IMR-90 (cell line): ENCODE results near the gene CFAP251. TPM values are rescaled to one million over a fixed set of nuclear protein-coding genes. Genes with fewer than 3 reads are reported as not detected.

Source experiments
- ATAC-seq: fragments of 200-7000 bp; cut with Tn5 transposase; 2 replicates; pipeline ENCODE4 v1.9.1; 2020; ENCODE audit warnings: low read depth, mild to moderate bottlenecking, moderate library complexity
- BruUV-seq: library from RNA; stranded (reverse); fragments of 400-500 nt; replicated peaks from 2 replicates; lab custom pipeline; 2021; lab: Mats Ljungman, UMichigan
- CTCF ChIA-PET: fragments of 300-600 bp; formaldehyde crosslinking; extraction: SDS; loops from one replicate; lab custom pipeline; 2021; ENCODE audit warnings: antibody characterized with exemption; lab: Yijun Ruan, JAX
- POLR2A ChIA-PET: fragments of 300-600 bp; sonication (Branson Sonifier 250); formaldehyde crosslinking; loops from one replicate; lab custom pipeline; 2022; ENCODE audit warnings: antibody characterized with exemption; ENCODE audit not compliant: unreplicated experiment; lab: Charles Lee
- DNase-seq: peaks from one replicate; pipeline ENCODE4 v3.0.0; 2013
- H2AFZ ChIP-seq: replicated peaks from 2 replicates; pipeline ENCODE3; 2013; ENCODE audit warnings: low read length, mild to moderate bottlenecking; ENCODE audit not compliant: poor library complexity
- H2AK5ac ChIP-seq: 2 replicates; pipeline ENCODE4 v1.6.1; 2013; ENCODE audit warnings: low read depth, low read length, inconsistent platforms
- H2AK9ac ChIP-seq: replicated peaks from 2 replicates; pipeline ENCODE3; 2013; ENCODE audit warnings: mild to moderate bottlenecking, low read depth, low read length, moderate library complexity; ENCODE audit not compliant: poor library complexity
- H2BK120ac ChIP-seq: 2 replicates; pipeline ENCODE4 v1.6.1; 2013; ENCODE audit warnings: low read depth, low read length, inconsistent platforms
- H2BK15ac ChIP-seq: 3 replicates; pipeline ENCODE4 v1.6.1; 2013; ENCODE audit warnings: low read depth, low read length, inconsistent platforms
- H2BK20ac ChIP-seq: 2 replicates; pipeline ENCODE4 v1.6.1; 2013; ENCODE audit warnings: low read depth, mild to moderate bottlenecking, inconsistent platforms, low read length, moderate library complexity
- H2BK5ac ChIP-seq: 2 replicates; pipeline ENCODE4 v1.6.1; 2013; ENCODE audit warnings: mild to moderate bottlenecking, low read depth, low read length, inconsistent platforms; ENCODE audit not compliant: poor library complexity, severe bottlenecking
- H3K14ac ChIP-seq: replicated peaks from 2 replicates; pipeline ENCODE4 v1.6.1; 2013; ENCODE audit warnings: low read depth, low read length, inconsistent platforms
- H3K18ac ChIP-seq: 2 replicates; pipeline ENCODE4 v1.6.1; 2013; ENCODE audit warnings: low read depth, low read length, control low read depth
- H3K23ac ChIP-seq: 2 replicates; pipeline ENCODE4 v1.6.1; 2013; ENCODE audit warnings: low read depth, low read length, inconsistent platforms
- H3K27ac ChIP-seq: 2 replicates; pipeline ENCODE4 v1.5.1; 2013; ENCODE audit warnings: mild to moderate bottlenecking, control low read depth, low read length; ENCODE audit not compliant: insufficient read depth
- H3K27me3 ChIP-seq: 2 replicates; pipeline ENCODE4 v1.6.1; 2013; ENCODE audit warnings: low read length; ENCODE audit not compliant: control insufficient read depth, insufficient read depth
- H3K36me3 ChIP-seq: 2 replicates; pipeline ENCODE4 v1.6.1; 2013; ENCODE audit warnings: low read length, mixed read lengths; ENCODE audit not compliant: control insufficient read depth, insufficient read depth
- H3K4ac ChIP-seq: 2 replicates; pipeline ENCODE4 v1.6.1; 2013; ENCODE audit warnings: low read depth, low read length, inconsistent platforms
- H3K4me1 ChIP-seq: 2 replicates; pipeline ENCODE4 v1.6.1; 2013; ENCODE audit warnings: low read length, mixed read lengths; ENCODE audit not compliant: control insufficient read depth, insufficient read depth
- H3K4me2 ChIP-seq: 2 replicates; pipeline ENCODE4 v1.6.1; 2013; ENCODE audit warnings: low read depth, mild to moderate bottlenecking, control low read depth, low read length, moderate library complexity
- H3K4me3 ChIP-seq: 2 replicates; pipeline ENCODE4 v1.5.1; 2013; ENCODE audit warnings: low read depth, mild to moderate bottlenecking, control low read depth, low read length, moderate library complexity; ENCODE audit not compliant: insufficient read depth
- H3K56ac ChIP-seq: 2 replicates; pipeline ENCODE4 v1.6.1; 2013; ENCODE audit warnings: low read length, inconsistent platforms; ENCODE audit not compliant: insufficient read depth; ENCODE audit errors: extremely low read depth
- H3K79me1 ChIP-seq, 2 experiments: 2 replicates each; pipeline ENCODE4 v1.6.1; 2013; ENCODE audit warnings: low read length in 2 of 2, inconsistent platforms in 1 of 2, low read depth in 1 of 2
- H3K9ac ChIP-seq: 2 replicates; pipeline ENCODE4 v1.6.1; 2013; ENCODE audit warnings: low read depth, low read length, control low read depth
- H3K9me1 ChIP-seq: 2 replicates; pipeline ENCODE4 v1.6.1; 2013; ENCODE audit warnings: low read length, inconsistent platforms; ENCODE audit not compliant: insufficient read depth
- H3K9me3 ChIP-seq: 2 replicates; pipeline ENCODE4 v1.6.1; 2013; ENCODE audit warnings: low read length; ENCODE audit not compliant: control insufficient read depth, insufficient read depth
- H4K20me1 ChIP-seq: 2 replicates; pipeline ENCODE4 v1.6.1; 2013; ENCODE audit warnings: low read length, inconsistent platforms; ENCODE audit not compliant: insufficient read depth
- H4K5ac ChIP-seq: 2 replicates; pipeline ENCODE4 v1.6.1; 2013; ENCODE audit warnings: mild to moderate bottlenecking, low read depth, low read length, control low read depth
- H4K8ac ChIP-seq, 2 experiments: 2 replicates each; pipeline ENCODE4 v1.6.1; 2013; ENCODE audit warnings: low read depth in 2 of 2, low read length in 2 of 2, control low read depth in 1 of 2, inconsistent platforms in 1 of 2
- H4K91ac ChIP-seq: 2 replicates; pipeline ENCODE4 v1.6.1; 2013; ENCODE audit warnings: low read depth, low read length, inconsistent platforms; ENCODE audit not compliant: insufficient read depth
- BHLHE40 ChIP-seq: fragments of 150-350 bp; IDR thresholded peaks from 2 replicates; pipeline ENCODE4 v1.6.1; 2016; ENCODE audit warnings: mild to moderate bottlenecking, low read depth, low read length
- FOS ChIP-seq: fragments of 150-350 bp; IDR thresholded peaks from 2 replicates; pipeline ENCODE4 v1.6.1; 2016; ENCODE audit warnings: low read depth, low read length
- RAD21 ChIP-seq: IDR thresholded peaks from 2 replicates; pipeline ENCODE4 v1.6.1; 2012; ENCODE audit warnings: low read length, improper control_type of control experiment
- SMC3 ChIP-seq: fragments of 150-350 bp; IDR thresholded peaks from 2 replicates; pipeline ENCODE4 v1.6.1; 2016; ENCODE audit warnings: low read depth, mild to moderate bottlenecking, antibody characterized with exemption, low read length, moderate library complexity
- WGBS, 2 experiments: methylation state at CpG; one replicate each; pipeline versions ENCODE4 v1.1.5 to v1.1.7; 2013; ENCODE audit warnings: missing lambda C conversion rate in 2 of 2; ENCODE audit not compliant: insufficient read length in 1 of 2; ENCODE audit errors: extremely low coverage in 2 of 2; 5-methylcytosine and 5-hydroxymethylcytosine counted together
- dilution Hi-C: fragments of 300-500 bp; cut with HindIII; formaldehyde crosslinking; loops from one replicate; pipeline ENCODE4 v1.14.3; 2018; ENCODE audit warnings: low sequenced_read_pairs; ENCODE audit not compliant: unreplicated experiment
- in situ Hi-C: fragments of 300-500 bp; cut with MboI; formaldehyde crosslinking; loops from 3 replicates; pipeline ENCODE4 v1.14.3; 2019; ENCODE audit warnings: low sequenced_read_pairs, inconsistent platforms, mixed read lengths
- intact Hi-C: fragments of 100-400 bp; cut with micrococcal nuclease; formaldehyde crosslinking; loops from 2 replicates; pipeline ENCODE4 v1.10.0; 2022
- polyA plus RNA-seq, 3 experiments: library from polyadenylated mRNA; depleted of rRNA; stranded (reverse); fragments of >200 nt; gene quantifications; 2 replicates each; pipeline ENCODE4 v1.2.3, GENCODE V29; 2012; ENCODE audit warnings: low replicate concordance in 1 of 3
- total RNA-seq: library from RNA; depleted of rRNA; stranded (reverse); fragments of >200 nt; gene quantifications from 2 replicates; pipeline ENCODE4 v1.2.3, GENCODE V29; 2012
- TF ChIP-seq, protein P1 (sequence below): conservative IDR thresholded peaks from 2 replicates; pipeline ENCODE4 v1.5.1; 2012; ENCODE audit warnings: mild to moderate bottlenecking, low read depth, low read length, improper control_type of control experiment

Gene CFAP251
- total and polyA plus RNA-seq, 2 of the 4 experiments (the other 2 are of a cell fraction), result 7.8 to 9.1 TPM

DNA sequence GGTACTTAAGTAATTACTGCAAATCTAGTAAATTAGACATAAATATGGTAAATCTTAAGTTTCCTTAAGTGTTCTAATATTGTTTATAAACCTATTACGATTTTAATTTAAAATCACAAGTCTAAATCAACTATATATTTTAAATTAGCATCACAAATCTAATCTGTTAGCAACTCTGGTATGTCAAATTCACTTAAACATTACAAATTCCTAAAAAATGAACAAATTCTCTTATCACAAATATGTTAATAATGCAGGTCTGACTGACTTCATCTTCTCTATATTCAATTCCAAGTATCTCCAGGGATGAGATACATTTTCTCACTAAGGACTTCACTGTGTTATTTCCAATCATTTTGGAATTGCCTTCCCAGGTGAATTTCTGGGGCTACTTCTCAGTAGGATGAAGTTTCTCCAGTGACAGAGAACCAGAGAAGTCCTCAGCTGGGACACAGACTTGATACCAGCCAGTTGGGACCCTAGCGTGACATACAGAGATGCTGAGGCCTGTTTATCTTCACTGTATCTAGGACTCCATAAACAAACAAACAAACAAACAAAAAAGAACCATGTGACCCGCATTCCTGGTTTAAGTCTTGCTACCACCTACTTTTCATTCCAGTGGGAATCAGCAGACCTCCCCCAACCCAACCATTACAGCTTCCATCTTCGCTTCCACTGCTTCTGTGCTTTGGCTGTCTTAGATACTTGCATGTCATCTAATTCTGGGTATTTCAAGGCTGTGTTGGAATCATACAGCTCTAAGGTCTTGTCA lies 21.8 kb downstream of the CFAP251 start:
- Histone ChIP-seq H4K20me1 (no peaks in the 10 kb centered on the region), H3K79me1 (no peaks in the 10 kb centered on the region; a peak in 2 of 4 replicates), H2AK5ac (0 out of 2 replicates have a peak overlapping the region, but pooled peaks have one; percentile 65), H3K36me3 (peaks cover 13% of the 10 kb centered on the region), H2BK15ac (peak overlapping the region; percentile 15; the same call in 1 of the 3 replicates), H3K9me1 (peaks cover 13% of the 10 kb centered on the region), H4K91ac (peak overlapping the region; percentile 55; the same call in 1 of the 2 replicates), H4K5ac (no peak overlapping the region), H3K9me3 (peaks cover 4% of the 10 kb centered on the region; the same call in 1 of the 2 replicates), H2AFZ (no peak overlapping the region), H3K4me3 (no peak overlapping the region), H3K18ac (peak overlapping the region; percentile 52), H2BK5ac (no peak overlapping the region), H2AK9ac (no peak overlapping the region), H3K4me2 (no peak overlapping the region), H3K14ac (peak overlapping the region; percentile 50; the same call in 1 of the 2 replicates), H3K27me3 (no peaks in the 10 kb centered on the region), H3K27ac (no peak overlapping the region), H3K9ac (no peak overlapping the region), H3K23ac (peak overlapping the region; percentile 12; the same call in 1 of the 2 replicates), H2BK120ac (peak overlapping the region; percentile 49; the same call in 1 of the 2 replicates), H4K8ac (peak overlapping the region; percentile 41 to 75; a peak in 3 of 4 replicates), H2BK20ac (peak overlapping the region; percentile 76; the same call in 1 of the 2 replicates), H3K4me1 (no peaks in the 10 kb centered on the region), H3K56ac (no peak overlapping the region), H3K4ac (peak overlapping the region; percentile 68; the same call in 1 of the 2 replicates)
- CTCF ChIA-PET, result no interaction called here
- POLR2A ChIA-PET, result no interaction called here
- no peak for DNase-seq
- TF ChIP-seq SMC3 (no peak), RAD21 (no peak), BHLHE40 (no peak), FOS (no peak)
- TF ChIP-seq, protein P1, sequence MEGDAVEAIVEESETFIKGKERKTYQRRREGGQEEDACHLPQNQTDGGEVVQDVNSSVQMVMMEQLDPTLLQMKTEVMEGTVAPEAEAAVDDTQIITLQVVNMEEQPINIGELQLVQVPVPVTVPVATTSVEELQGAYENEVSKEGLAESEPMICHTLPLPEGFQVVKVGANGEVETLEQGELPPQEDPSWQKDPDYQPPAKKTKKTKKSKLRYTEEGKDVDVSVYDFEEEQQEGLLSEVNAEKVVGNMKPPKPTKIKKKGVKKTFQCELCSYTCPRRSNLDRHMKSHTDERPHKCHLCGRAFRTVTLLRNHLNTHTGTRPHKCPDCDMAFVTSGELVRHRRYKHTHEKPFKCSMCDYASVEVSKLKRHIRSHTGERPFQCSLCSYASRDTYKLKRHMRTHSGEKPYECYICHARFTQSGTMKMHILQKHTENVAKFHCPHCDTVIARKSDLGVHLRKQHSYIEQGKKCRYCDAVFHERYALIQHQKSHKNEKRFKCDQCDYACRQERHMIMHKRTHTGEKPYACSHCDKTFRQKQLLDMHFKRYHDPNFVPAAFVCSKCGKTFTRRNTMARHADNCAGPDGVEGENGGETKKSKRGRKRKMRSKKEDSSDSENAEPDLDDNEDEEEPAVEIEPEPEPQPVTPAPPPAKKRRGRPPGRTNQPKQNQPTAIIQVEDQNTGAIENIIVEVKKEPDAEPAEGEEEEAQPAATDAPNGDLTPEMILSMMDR, result no peak
- in situ Hi-C loops, result no loop called here
- peak; percentile 61 for ATAC-seq
- intact Hi-C loops, result no loop called here
- dilution Hi-C loops, result no loop called here
- BruUV-seq, result no TSS peak
- 56% methylated on average over 1 of the region's 4 CpGs; no CpG with 5 or more reads in 1 of the 2 experiments for WGBS, 2 experiments
